GM12864 (cell line): ENCODE results near the gene FADS6.

Source experiments
- DNase-seq: peaks from one replicate; pipeline ENCODE4 v3.0.0-alpha.2; 2011; ENCODE audit warnings: low read depth
- H3K4me3 ChIP-seq: 2 replicates; pipeline ENCODE4 v1.5.1; 2011; ENCODE audit warnings: mild to moderate bottlenecking, low read depth, low read length, control low read depth
- CTCF ChIP-seq: IDR thresholded peaks from 2 replicates; pipeline ENCODE4 v1.5.1; 2011; ENCODE audit warnings: low read depth, mild to moderate bottlenecking, moderate library complexity, low read length, control low read depth, inconsistent platforms; ENCODE audit errors: missing control alignments

Gene FADS6

GRCh38 chr17:74840989-74841666 is 52.3 kb downstream of the FADS6 start:
- no peak for TF ChIP-seq CTCF
- no peak overlapping the region for H3K4me3 ChIP-seq
- DNase-seq = no peak

GRCh38 chr17:74839990-74840852 is 53.2 kb downstream of the FADS6 start:
- TF ChIP-seq CTCF = no peak
- H3K4me3 ChIP-seq = no peak overlapping the region
- DNase-seq = no peak

- no peak for TF ChIP-seq CTCF
- no peak for DNase-seq
- H3K4me3 ChIP-seq = no peak overlapping the region
Observed at GRCh38 chr17:74838274-74838673, 55.2 kb downstream of the FADS6 start.

GRCh38 chr17:74836691-74837467 is 56.6 kb downstream of the FADS6 start:
- no peak for DNase-seq

GRCh38 chr17:74836191-74836590 is 57.2 kb downstream of the FADS6 start:
- no peak for TF ChIP-seq CTCF
- no peak overlapping the region for H3K4me3 ChIP-seq
- no peak for DNase-seq

More at GRCh38 chr17:74836691-74837467, 56.6 kb downstream of the FADS6 start:
- TF ChIP-seq CTCF = no peak
- H3K4me3 ChIP-seq = no peak overlapping the region

DNA sequence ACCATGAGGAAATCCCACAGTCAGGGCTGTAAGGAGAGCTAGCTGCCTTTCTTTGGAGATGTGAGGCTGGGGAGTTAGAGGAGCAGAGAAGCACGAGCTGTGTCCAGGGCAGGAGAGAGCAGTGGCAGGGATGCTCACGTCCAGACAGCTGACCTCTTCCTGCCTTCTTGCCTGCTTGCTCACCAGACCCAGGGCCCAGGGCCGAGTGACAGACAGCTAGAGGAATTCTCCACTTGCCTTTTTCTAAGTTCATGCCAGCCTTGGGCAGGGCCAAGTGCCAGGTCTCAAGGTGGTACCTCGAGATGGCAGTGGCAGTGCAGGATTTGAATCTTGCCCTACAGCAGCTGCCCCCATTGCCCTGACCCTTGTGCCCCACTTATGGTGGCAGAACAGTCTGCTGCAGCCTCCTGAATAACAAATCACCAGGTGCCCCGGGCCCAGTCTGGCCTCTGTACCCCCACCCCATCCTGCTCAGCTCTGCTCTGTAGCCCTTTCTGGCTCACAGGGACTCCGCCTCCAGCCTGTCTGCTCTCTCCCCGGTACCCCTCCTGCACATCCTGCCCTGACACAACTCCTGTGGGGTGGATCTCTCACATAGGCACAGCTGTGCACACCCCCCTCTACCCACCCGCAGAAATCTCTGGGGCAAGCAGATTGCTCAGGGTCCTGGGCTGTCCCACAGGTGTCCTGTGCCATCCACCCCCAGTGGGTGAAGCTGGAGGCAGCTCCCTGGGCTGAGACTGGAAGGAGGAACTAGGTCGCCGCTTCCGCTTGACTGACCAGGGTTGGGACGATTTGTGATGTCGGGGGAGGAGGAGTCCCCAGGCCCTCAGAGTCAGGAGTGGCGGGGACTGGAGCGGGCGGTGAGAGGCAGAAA is 59.7 kb downstream of the FADS6 start:
- no peak for TF ChIP-seq CTCF
- H3K4me3 ChIP-seq = no peak overlapping the region
- no peak for DNase-seq
